Type B pancreatic cell (in vitro differentiated cells): ENCODE results near the gene MIA. TPM values are rescaled to one million over a fixed set of nuclear protein-coding genes. Genes with fewer than 3 reads are reported as not detected.
A peak's percentile ranks its signal among the peaks of the same experiment; 100 is the strongest.

Source experiments
- DNase-seq: peaks from one replicate; pipeline ENCODE4 v3.0.0; 2021; ENCODE audit warnings: mixed read lengths; ENCODE audit not compliant: unreplicated experiment; ENCODE audit errors: extremely low spot score
- H3K27ac Mint-ChIP-seq: 2 replicates; pipeline ENCODE4 v1.8.0; 2021; ENCODE audit warnings: mild to moderate bottlenecking, mixed read lengths
- H3K27me3 Mint-ChIP-seq: 2 replicates; pipeline ENCODE4 v1.8.0; 2021; ENCODE audit warnings: mixed read lengths
- H3K36me3 Mint-ChIP-seq: 2 replicates; pipeline ENCODE4 v1.8.0; 2021; ENCODE audit warnings: mixed read lengths
- H3K4me1 Mint-ChIP-seq: one replicate; pipeline ENCODE4 v1.8.0; 2021; ENCODE audit warnings: mixed read lengths; ENCODE audit not compliant: unreplicated experiment
- H3K4me3 Mint-ChIP-seq: 2 replicates; pipeline ENCODE4 v1.8.0; 2021; ENCODE audit warnings: mild to moderate bottlenecking, mixed read lengths
- H3K9me3 Mint-ChIP-seq: 2 replicates; pipeline ENCODE4 v1.8.0; 2021; ENCODE audit warnings: mixed read lengths
- CTCF ChIP-seq: fragments of 200-600 bp; sonication (generic); conservative IDR thresholded peaks from 2 replicates; pipeline ENCODE4 v1.5.0; 2021; ENCODE audit warnings: antibody characterized with exemption, mild to moderate bottlenecking
- total RNA-seq: library from RNA; stranded (reverse); gene quantifications from 2 replicates; pipeline ENCODE4 v1.2.1, GENCODE V29; 2021; ENCODE audit warnings: low replicate concordance

MIA gene
- total RNA-seq, 1 donor from 2014 or later = 3.2 TPM

GRCh38 chr19:40798683-40799557 lies 23.6 kb downstream of the MIA start, which contains the start of gene EGLN2:
EGLN2 (plus strand) TSS chr19:40799191; CDS start chr19:40800573, 1,382 bp downstream.
- Mint-ChIP-seq H3K27ac (peak within 1 kb of the TSS; percentile 98), H3K4me1 (peaks cover 29% of the 10 kb centered on the region)
- DNase-seq = peak; percentile 100

GRCh38 chr19:40799558-40800338 lies 24.4 kb downstream of the MIA start:
- no peak for TF ChIP-seq CTCF
- H3K4me1 Mint-ChIP-seq = peaks cover 38% of the 10 kb centered on the region
- peak overlapping the region; percentile 87 for H3K27ac Mint-ChIP-seq
- peak overlapping the region; percentile 92 for H3K4me3 Mint-ChIP-seq
- peaks cover under 1% of the 10 kb centered on the region for H3K36me3 Mint-ChIP-seq
- no peaks in the 10 kb centered on the region for H3K27me3 Mint-ChIP-seq
- H3K9me3 Mint-ChIP-seq = no peaks in the 10 kb centered on the region
- no peak for DNase-seq

More at GRCh38 chr19:40798683-40799557, 23.6 kb downstream of the MIA start, which contains the start of gene EGLN2:
- TF ChIP-seq CTCF = no peak
- Mint-ChIP-seq H3K4me3 (peak within 1 kb of the TSS; percentile 95), H3K27me3 (no peaks in the 10 kb centered on the region), H3K36me3 (no peaks in the 10 kb centered on the region), H3K9me3 (no peaks in the 10 kb centered on the region)

GRCh38 chr19:40800339-40800996 lies 25.1 kb downstream of the MIA start:
- no peak for TF ChIP-seq CTCF
- peaks cover 4% of the 10 kb centered on the region for H3K36me3 Mint-ChIP-seq
- H3K4me3 Mint-ChIP-seq = peak overlapping the region; percentile 92
- peak overlapping the region; percentile 87 for H3K27ac Mint-ChIP-seq
- H3K9me3 Mint-ChIP-seq = no peaks in the 10 kb centered on the region
- no peak for DNase-seq
- H3K4me1 Mint-ChIP-seq = peaks cover 42% of the 10 kb centered on the region
- no peaks in the 10 kb centered on the region for H3K27me3 Mint-ChIP-seq

- Mint-ChIP-seq H3K4me1 (peaks cover 42% of the 10 kb centered on the region), H3K27ac (peak overlapping the region; percentile 36)
Measured at GRCh38 chr19:40800997-40801377, 25.7 kb downstream of the MIA start.

More at GRCh38 chr19:40800997-40801377, 25.7 kb downstream of the MIA start:
- DNase-seq = no peak
- peaks cover 4% of the 10 kb centered on the region for H3K36me3 Mint-ChIP-seq
- H3K9me3 Mint-ChIP-seq = no peaks in the 10 kb centered on the region
- no peak for TF ChIP-seq CTCF
- H3K4me3 Mint-ChIP-seq = no peak overlapping the region
- no peaks in the 10 kb centered on the region for H3K27me3 Mint-ChIP-seq
